ENCODE results near the gene IL1RN. TPM values are rescaled to one million over a fixed set of nuclear protein-coding genes. Genes with fewer than 3 reads are reported as not detected.

IL1RN gene
- total and polyA plus RNA-seq, 2 donors (not counting 3 experiments of a cell fraction or from before 2014, with no cell fraction given), result not detected

GRCh38 chr2:113149553-113150257 is 22.3 kb downstream of the IL1RN start:
- H3K9me1 ChIP-seq (replicated peaks; ENCODE audit: control insufficient read depth, extremely low read depth, insufficient read depth, low read length), result no peaks in the 10 kb centered on the region
- no TSS peak for BruUV-seq (replicated peaks)
- POLR2A ChIA-PET, result no interaction called here
- H3K27me3 ChIP-seq (ENCODE audit: control insufficient read depth in 2 of 2, insufficient read depth in 2 of 2, low read length in 2 of 2), result peaks cover 3 to 13% of the 10 kb centered on the region in 2 experiments
- dilution Hi-C loops (cut with MboI; ENCODE audit: extremely low pct_ligation_motif_present, low sequenced_read_pairs) (no loop called here), intact Hi-C loops (cut with micrococcal nuclease) (no loop called here)
- FAIRE-seq (no peak), DNase-seq (ENCODE audit: low read depth, low spot score) (no peak)
- H4K20me1 ChIP-seq (replicated peaks; ENCODE audit: control insufficient read depth, extremely low read depth, insufficient read depth, low read length), result no peaks in the 10 kb centered on the region
- no peak overlapping the region for H3K4me2 ChIP-seq (ENCODE audit: insufficient read depth, low read length)
- no peak overlapping the region for H3K4me3 ChIP-seq (replicated peaks in 1 of 3; ENCODE audit: insufficient read depth in 1 of 3, low read depth in 1 of 3, low read length in 3 of 3)
- no peaks in the 10 kb centered on the region for H3K36me3 ChIP-seq (ENCODE audit: control insufficient read depth in 2 of 2, extremely low read depth in 1 of 2, insufficient read depth in 2 of 2, low read length in 2 of 2)
- H3K27ac ChIP-seq (ENCODE audit: insufficient read depth, low read depth, low read length), result no peak overlapping the region
- TF ChIP-seq FOS (IDR thresholded peaks at IDR 0.05; ENCODE audit: borderline replicate concordance, insufficient read depth, low read length) (no peak), CTCF (IDR thresholded peaks at IDR 0.05; ENCODE audit: extremely low read depth in 1 of 2, insufficient read depth in 1 of 2, low read depth in 1 of 2, low read length in 2 of 2) (no peak), MAX (IDR thresholded peaks at IDR 0.05; ENCODE audit: insufficient read depth, insufficient read length) (no peak), GATA2 (IDR thresholded peaks at IDR 0.05; ENCODE audit: insufficient read depth, insufficient read length, low read depth, low read length) (no peak), EZH2 (IDR thresholded peaks at IDR 0.05; ENCODE audit: borderline replicate concordance, low read depth, low read length, severe bottlenecking) (no peak), POLR2AphosphoS5 (IDR thresholded peaks at IDR 0.05; ENCODE audit: insufficient read depth, low read depth, low read length) (no peak), MYC (IDR thresholded peaks at IDR 0.05; ENCODE audit: low read depth, low read length) (no peak), JUN (IDR thresholded peaks at IDR 0.05; ENCODE audit: borderline replicate concordance, insufficient read depth, insufficient read length, low read depth) (no peak), POLR2A (IDR thresholded peaks at IDR 0.05; ENCODE audit: low read depth, low read length) (no peak)
- no peaks in the 10 kb centered on the region for H3K4me1 ChIP-seq (ENCODE audit: control insufficient read depth, extremely low read depth, insufficient read depth, low read length)
- CTCF ChIA-PET, result interaction anchor here (3.3 kb wide), 1 partner anchor 11 kb away, joined by 21 read pairs; no protein-coding TSS in a partner anchor
- no peak overlapping the region for H2AFZ ChIP-seq (ENCODE audit: low read depth, low read length)
- no peaks in the 10 kb centered on the region for H3K9me3 ChIP-seq (replicated peaks; ENCODE audit: control insufficient read depth, insufficient read depth, low read length)
- no peaks in the 10 kb centered on the region for H3K79me2 ChIP-seq (ENCODE audit: control insufficient read depth, insufficient read depth, low read length)
- no peak overlapping the region for H3K9ac ChIP-seq (replicated peaks; ENCODE audit: extremely low read depth, insufficient read depth, low read length)
